ENCODE measurements around the gene RNF144A.

The RNF144A gene

DNA sequence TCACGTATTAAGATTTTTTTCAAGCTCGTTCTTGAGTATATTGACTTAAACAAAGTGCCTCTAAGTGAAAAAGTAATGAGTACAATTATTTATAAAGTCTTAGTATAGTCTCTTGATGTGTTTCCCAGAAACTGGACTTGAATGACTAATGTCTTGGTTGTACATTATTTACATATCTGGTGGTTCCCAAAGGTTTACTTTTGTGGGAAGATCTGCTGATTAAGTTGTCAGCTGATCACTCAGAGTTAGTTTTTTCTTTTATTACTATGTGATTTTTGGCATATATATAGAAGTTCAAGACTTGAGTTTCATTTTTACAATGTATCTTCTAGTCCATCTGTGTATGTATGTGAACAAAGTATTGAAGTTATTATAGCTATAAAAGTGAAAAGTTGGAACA is 29.5 kb downstream of the RNF144A start:
- TF ChIP-seq ZFX (IDR thresholded peaks at IDR 0.05; ENCODE audit: borderline replicate concordance) (no peak), CTCF (IDR thresholded peaks at IDR 0.05) (no peak)
- no peak overlapping the region for H3K27ac ChIP-seq

- H3K27ac ChIP-seq = no peak overlapping the region
- TF ChIP-seq CTCF (IDR thresholded peaks at IDR 0.05) = no peak
- no peak for TF ChIP-seq ZFX (IDR thresholded peaks at IDR 0.05; ENCODE audit: borderline replicate concordance)
These were observed 30.9 kb downstream of the RNF144A start for GRCh38 chr2:6947929-6948676.

DNA sequence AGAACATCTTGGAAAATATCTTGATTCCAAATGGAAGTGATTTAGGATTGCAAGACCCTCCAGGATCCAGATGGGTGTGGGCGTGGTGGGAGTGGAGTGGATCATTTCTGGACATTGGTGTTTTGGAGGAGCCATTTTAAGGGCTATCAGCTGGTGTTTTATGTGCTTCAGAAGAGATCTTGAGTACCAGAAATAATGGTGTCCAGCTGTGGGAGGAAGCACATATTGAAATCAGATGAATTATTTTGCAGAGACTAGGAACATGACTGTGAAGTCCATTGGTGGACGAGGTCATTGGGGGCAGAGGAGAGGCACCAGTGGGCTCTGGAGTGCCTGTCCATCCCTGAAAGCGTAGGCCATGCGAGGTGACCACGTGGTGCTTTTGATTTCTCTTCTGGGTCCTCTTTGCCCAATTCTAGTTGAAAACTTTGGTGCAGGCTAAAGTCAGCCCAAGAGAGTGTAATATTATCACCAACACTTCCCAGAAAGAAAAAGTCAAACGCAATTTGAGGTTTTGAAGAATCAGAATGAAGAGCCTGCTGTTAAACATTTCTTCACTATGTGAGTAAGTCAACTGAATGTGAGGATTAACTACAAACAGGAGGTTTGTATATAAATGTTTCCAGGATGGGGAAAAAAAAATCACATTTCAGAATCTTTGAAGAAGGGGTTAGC is 31.6 kb downstream of the RNF144A start:
- TF ChIP-seq CTCF (IDR thresholded peaks at IDR 0.05) (no peak), ZFX (IDR thresholded peaks at IDR 0.05; ENCODE audit: borderline replicate concordance) (no peak)
- no peak overlapping the region for H3K27ac ChIP-seq

GRCh38 chr2:6951046-6951445 is 33.8 kb downstream of the RNF144A start:
- no peak for TF ChIP-seq ZFX (IDR thresholded peaks at IDR 0.05; ENCODE audit: borderline replicate concordance)
- no peak for TF ChIP-seq CTCF (IDR thresholded peaks at IDR 0.05)
- no peak overlapping the region for H3K27ac ChIP-seq

GRCh38 chr2:6952101-6952500 is 34.9 kb downstream of the RNF144A start:
- TF ChIP-seq CTCF (IDR thresholded peaks at IDR 0.05) = no peak
- no peak for TF ChIP-seq ZFX (IDR thresholded peaks at IDR 0.05; ENCODE audit: borderline replicate concordance)
- no peak overlapping the region for H3K27ac ChIP-seq

- H3K27ac ChIP-seq = no peak overlapping the region
- TF ChIP-seq ZFX (IDR thresholded peaks at IDR 0.05; ENCODE audit: borderline replicate concordance) (no peak), CTCF (IDR thresholded peaks at IDR 0.05) (no peak)
These were observed 37.4 kb downstream of the RNF144A start for GRCh38 chr2:6954586-6954985.

- TF ChIP-seq CTCF (IDR thresholded peaks at IDR 0.05) (no peak), ZFX (IDR thresholded peaks at IDR 0.05; ENCODE audit: borderline replicate concordance) (no peak)
- no peak overlapping the region for H3K27ac ChIP-seq
These were observed 38.4 kb downstream of the RNF144A start for GRCh38 chr2:6955511-6956136.
